Measurements from ENCODE around the gene PCGF3.

Gene PCGF3

GRCh38 chr4:738781-739280 is 33.2 kb downstream of the PCGF3 start:
- Histone ChIP-seq H3K4me1 (ENCODE audit: control insufficient read depth, insufficient read depth, low read length, unreplicated experiment) (peaks cover 9% of the 10 kb centered on the region), H3K36me3 (ENCODE audit: insufficient read depth, low read length) (peaks cover 19% of the 10 kb centered on the region), H2AFZ (ENCODE audit: low read length, unreplicated experiment) (no peak overlapping the region), H3K4me3 (ENCODE audit: low read depth, low read length) (no peak overlapping the region), H3K79me2 (ENCODE audit: control insufficient read depth, insufficient read depth, low read length, unreplicated experiment) (no peaks in the 10 kb centered on the region), H3K27ac (ENCODE audit: low read depth, low read length) (no peak overlapping the region), H3K27me3 (ENCODE audit: insufficient read depth, low read length) (no peaks in the 10 kb centered on the region)

- Histone ChIP-seq H3K27me3 (ENCODE audit: insufficient read depth, low read length) (no peaks in the 10 kb centered on the region), H3K27ac (ENCODE audit: low read depth, low read length) (no peak overlapping the region), H3K79me2 (ENCODE audit: control insufficient read depth, insufficient read depth, low read length, unreplicated experiment) (no peaks in the 10 kb centered on the region), H3K36me3 (ENCODE audit: insufficient read depth, low read length) (peaks cover 12% of the 10 kb centered on the region), H3K4me1 (ENCODE audit: control insufficient read depth, insufficient read depth, low read length, unreplicated experiment) (peaks cover 15% of the 10 kb centered on the region), H3K4me3 (ENCODE audit: low read depth, low read length) (no peak overlapping the region), H2AFZ (ENCODE audit: low read length, unreplicated experiment) (no peak overlapping the region)
Measured at GRCh38 chr4:739569-739968, 33.9 kb downstream of the PCGF3 start.

GRCh38 chr4:740011-740410 is 34.4 kb downstream of the PCGF3 start:
- Histone ChIP-seq H3K4me3 (ENCODE audit: low read depth, low read length) (no peak overlapping the region), H3K4me1 (ENCODE audit: control insufficient read depth, insufficient read depth, low read length, unreplicated experiment) (peaks cover 15% of the 10 kb centered on the region), H3K36me3 (ENCODE audit: insufficient read depth, low read length) (0 out of 2 replicates have a peak, but pooled peaks cover 8% of the 10 kb centered on the region), H3K27ac (ENCODE audit: low read depth, low read length) (no peak overlapping the region), H3K79me2 (ENCODE audit: control insufficient read depth, insufficient read depth, low read length, unreplicated experiment) (no peaks in the 10 kb centered on the region), H2AFZ (ENCODE audit: low read length, unreplicated experiment) (no peak overlapping the region), H3K27me3 (ENCODE audit: insufficient read depth, low read length) (no peaks in the 10 kb centered on the region)

DNA sequence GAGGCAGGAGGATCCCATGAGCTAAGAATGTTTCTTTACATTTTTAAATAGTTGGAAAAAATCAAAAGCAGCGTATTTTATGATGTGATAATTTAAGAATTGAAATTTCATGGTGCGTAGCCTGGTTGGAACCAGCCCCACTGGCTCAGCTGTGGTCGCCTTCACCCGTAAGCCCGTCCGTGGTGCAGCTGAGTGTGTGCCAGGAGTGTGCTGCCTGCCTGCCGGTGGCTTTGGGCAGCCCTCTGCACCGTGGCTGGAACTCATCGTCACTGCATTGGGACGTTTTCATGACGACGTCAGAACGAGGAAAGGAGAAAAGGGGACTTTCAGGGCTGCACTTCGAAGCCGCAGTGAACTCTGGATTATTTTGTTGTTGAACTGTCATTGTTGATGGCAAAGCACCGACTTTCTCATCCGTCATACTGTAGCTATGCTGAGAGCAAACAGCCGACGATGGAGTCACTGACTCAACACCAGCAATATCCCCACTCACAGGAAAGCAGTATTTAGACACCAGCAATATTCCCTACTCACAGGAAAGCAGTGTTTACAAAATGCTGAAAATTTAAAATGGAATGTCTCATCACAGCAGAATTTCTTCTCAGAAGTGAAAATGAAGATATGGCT is 35.1 kb downstream of the PCGF3 start:
- Histone ChIP-seq H3K27me3 (ENCODE audit: insufficient read depth, low read length) (no peaks in the 10 kb centered on the region), H3K4me3 (ENCODE audit: low read depth, low read length) (no peak overlapping the region), H2AFZ (ENCODE audit: low read length, unreplicated experiment) (no peak overlapping the region), H3K36me3 (ENCODE audit: insufficient read depth, low read length) (0 out of 2 replicates have a peak, but pooled peaks cover 8% of the 10 kb centered on the region), H3K4me1 (ENCODE audit: control insufficient read depth, insufficient read depth, low read length, unreplicated experiment) (peaks cover 15% of the 10 kb centered on the region), H3K27ac (ENCODE audit: low read depth, low read length) (no peak overlapping the region), H3K79me2 (ENCODE audit: control insufficient read depth, insufficient read depth, low read length, unreplicated experiment) (no peaks in the 10 kb centered on the region)

- no peak overlapping the region for H3K4me3 ChIP-seq (ENCODE audit: low read depth, low read length)
- H3K36me3 ChIP-seq (ENCODE audit: insufficient read depth, low read length), result 0 out of 2 replicates have a peak, but pooled peaks cover 8% of the 10 kb centered on the region
- no peaks in the 10 kb centered on the region for H3K79me2 ChIP-seq (ENCODE audit: control insufficient read depth, insufficient read depth, low read length, unreplicated experiment)
- H3K27me3 ChIP-seq (ENCODE audit: insufficient read depth, low read length), result no peaks in the 10 kb centered on the region
- H3K27ac ChIP-seq (ENCODE audit: low read depth, low read length), result no peak overlapping the region
- H2AFZ ChIP-seq (ENCODE audit: low read length, unreplicated experiment), result no peak overlapping the region
- H3K4me1 ChIP-seq (ENCODE audit: control insufficient read depth, insufficient read depth, low read length, unreplicated experiment), result peaks cover 15% of the 10 kb centered on the region
Measured at GRCh38 chr4:742096-742741, 36.6 kb downstream of the PCGF3 start.

- H3K79me2 ChIP-seq (ENCODE audit: control insufficient read depth, insufficient read depth, low read length, unreplicated experiment), result no peaks in the 10 kb centered on the region
- H3K27ac ChIP-seq (ENCODE audit: low read depth, low read length), result no peak overlapping the region
- H3K4me1 ChIP-seq (ENCODE audit: control insufficient read depth, insufficient read depth, low read length, unreplicated experiment), result peaks cover 15% of the 10 kb centered on the region
- H2AFZ ChIP-seq (ENCODE audit: low read length, unreplicated experiment), result no peak overlapping the region
- no peaks in the 10 kb centered on the region for H3K27me3 ChIP-seq (ENCODE audit: insufficient read depth, low read length)
- no peak overlapping the region for H3K4me3 ChIP-seq (ENCODE audit: low read depth, low read length)
- peaks cover 7% of the 10 kb centered on the region; the same call in 1 of the 2 replicates for H3K36me3 ChIP-seq (ENCODE audit: insufficient read depth, low read length)
Measured at GRCh38 chr4:742742-743311, 37.2 kb downstream of the PCGF3 start.

DNA sequence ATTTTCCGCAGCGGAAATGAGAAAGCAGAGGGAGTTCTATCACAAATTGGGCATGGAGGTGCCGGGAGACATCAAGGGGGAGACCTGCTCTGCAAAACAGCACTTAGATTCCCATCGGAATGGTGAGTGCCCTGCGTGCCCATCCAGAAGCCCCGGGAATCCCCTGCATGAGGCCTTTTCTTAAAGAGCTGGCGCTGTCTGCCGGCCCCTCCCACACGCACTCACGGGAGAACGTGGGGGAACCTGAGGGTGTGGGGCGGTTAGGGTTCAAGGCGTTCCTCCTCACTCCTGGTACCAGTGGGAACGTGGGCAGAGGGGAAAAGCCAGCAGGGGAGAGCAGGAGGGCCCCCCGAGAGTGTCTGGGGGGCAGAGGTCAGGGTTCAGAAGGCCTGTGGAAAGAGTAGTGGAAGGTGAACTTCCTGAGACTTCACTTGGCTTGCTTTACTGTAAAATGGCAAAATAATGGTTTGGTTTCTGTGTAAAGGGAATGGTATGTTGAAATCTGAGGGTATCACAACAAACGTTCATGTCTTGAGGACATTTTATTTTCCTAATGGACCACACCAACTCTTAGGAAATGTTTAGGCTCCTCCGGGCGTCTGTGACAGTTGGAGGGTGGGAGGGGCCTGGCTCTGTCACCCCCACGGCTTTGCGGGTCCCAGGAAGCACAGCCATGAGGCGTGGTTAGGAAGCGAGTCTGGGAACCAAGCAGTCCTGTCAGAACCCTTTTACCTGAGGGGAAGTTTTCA is 38.0 kb downstream of the PCGF3 start:
- H3K27me3 ChIP-seq (ENCODE audit: insufficient read depth, low read length), result no peaks in the 10 kb centered on the region
- peaks cover 9% of the 10 kb centered on the region for H3K36me3 ChIP-seq (ENCODE audit: insufficient read depth, low read length)

GRCh38 chr4:744212-744841 is 38.7 kb downstream of the PCGF3 start:
- Histone ChIP-seq H3K36me3 (ENCODE audit: insufficient read depth, low read length) (peaks cover 13% of the 10 kb centered on the region), H3K4me3 (ENCODE audit: low read depth, low read length) (no peak overlapping the region), H3K79me2 (ENCODE audit: control insufficient read depth, insufficient read depth, low read length, unreplicated experiment) (no peaks in the 10 kb centered on the region), H3K27me3 (ENCODE audit: insufficient read depth, low read length) (no peaks in the 10 kb centered on the region), H3K4me1 (ENCODE audit: control insufficient read depth, insufficient read depth, low read length, unreplicated experiment) (peaks cover 18% of the 10 kb centered on the region), H2AFZ (ENCODE audit: low read length, unreplicated experiment) (no peak overlapping the region), H3K27ac (ENCODE audit: low read depth, low read length) (peak overlapping the region; percentile 72)

More for the DNA sequence above, 38.0 kb downstream of the PCGF3 start:
- peak overlapping the region; percentile 72 for H3K27ac ChIP-seq (ENCODE audit: low read depth, low read length)
- no peak overlapping the region for H3K4me3 ChIP-seq (ENCODE audit: low read depth, low read length)
- H3K4me1 ChIP-seq (ENCODE audit: control insufficient read depth, insufficient read depth, low read length, unreplicated experiment), result peaks cover 15% of the 10 kb centered on the region
- H2AFZ ChIP-seq (ENCODE audit: low read length, unreplicated experiment), result no peak overlapping the region
- H3K79me2 ChIP-seq (ENCODE audit: control insufficient read depth, insufficient read depth, low read length, unreplicated experiment), result no peaks in the 10 kb centered on the region

- Histone ChIP-seq H3K27me3 (ENCODE audit: insufficient read depth, low read length) (no peaks in the 10 kb centered on the region), H2AFZ (ENCODE audit: low read length, unreplicated experiment) (no peak overlapping the region), H3K36me3 (ENCODE audit: insufficient read depth, low read length) (peaks cover 14% of the 10 kb centered on the region), H3K4me1 (ENCODE audit: control insufficient read depth, insufficient read depth, low read length, unreplicated experiment) (peaks cover 46% of the 10 kb centered on the region), H3K4me3 (ENCODE audit: low read depth, low read length) (no peak overlapping the region), H3K27ac (ENCODE audit: low read depth, low read length) (no peak overlapping the region), H3K79me2 (ENCODE audit: control insufficient read depth, insufficient read depth, low read length, unreplicated experiment) (peaks cover 11% of the 10 kb centered on the region)
Measured at GRCh38 chr4:747546-748170, 42.0 kb downstream of the PCGF3 start.

- no peaks in the 10 kb centered on the region for H3K27me3 ChIP-seq (ENCODE audit: insufficient read depth, low read length)
- H3K79me2 ChIP-seq (ENCODE audit: control insufficient read depth, insufficient read depth, low read length, unreplicated experiment), result peaks cover 13% of the 10 kb centered on the region
- peak overlapping the region; percentile 88; the same call in 1 of the 2 replicates for H3K27ac ChIP-seq (ENCODE audit: low read depth, low read length)
- no peak overlapping the region for H2AFZ ChIP-seq (ENCODE audit: low read length, unreplicated experiment)
- H3K36me3 ChIP-seq (ENCODE audit: insufficient read depth, low read length), result peaks cover 19% of the 10 kb centered on the region
- peaks cover 42% of the 10 kb centered on the region for H3K4me1 ChIP-seq (ENCODE audit: control insufficient read depth, insufficient read depth, low read length, unreplicated experiment)
- H3K4me3 ChIP-seq (ENCODE audit: low read depth, low read length), result no peak overlapping the region
Measured at GRCh38 chr4:748461-748860, 42.8 kb downstream of the PCGF3 start.
